HepG2 (cell line): ENCODE data around the gene PNLIPRP1. TPM values are rescaled to one million over a fixed set of nuclear protein-coding genes. Genes with fewer than 3 reads are reported as not detected.

Experiments used
- ATAC-seq: fragments of 200-7000 bp; cut with Tn5 transposase; 3 replicates; pipeline ENCODE4 v1.9.1; 2020; ENCODE audit warnings: mild to moderate bottlenecking, moderate library complexity
- BruUV-seq: library from RNA; stranded (reverse); fragments of 400-500 nt; replicated peaks from 2 replicates; lab custom pipeline; 2021; lab: Mats Ljungman, UMichigan
- CTCF ChIA-PET: fragments of 300-600 bp; formaldehyde crosslinking; extraction: SDS; loops from one replicate; lab custom pipeline; 2021; ENCODE audit warnings: low total read pairs, inconsistent platforms, low intra/inter-chr PET ratio; lab: Yijun Ruan, JAX
- POLR2A ChIA-PET: fragments of 350-600 bp; sonication (Branson Sonifier 250); formaldehyde crosslinking; loops from one replicate; lab custom pipeline; 2020; ENCODE audit warnings: antibody characterized with exemption, inconsistent platforms; lab: Yijun Ruan, JAX
- DNase-seq: peaks from one replicate; pipeline ENCODE4 v3.0.0-alpha.2; 2015; ENCODE audit warnings: low spot score
- FAIRE-seq: peaks from 3 replicates; lab custom pipeline; 2011; peaks lifted over from hg19 to GRCh38; lab: Jason Lieb, UNC
- H2AFZ ChIP-seq: one replicate; pipeline ENCODE4 v1.6.1; 2011; ENCODE audit warnings: low read length, inconsistent platforms
- H3K27ac ChIP-seq: fragments of 300-600 bp; 3 replicates; pipeline ENCODE4 v1.8.0; 2011; ENCODE audit warnings: mixed run types, mild to moderate bottlenecking, mixed read lengths, low read length, inconsistent platforms; ENCODE audit not compliant: insufficient read depth; ENCODE audit errors: extremely low read length
- H3K27me3 ChIP-seq, 2 experiments: fragments of 200-600 bp in 1 of 2; 2 replicates in 1 of 2; 3 replicates in 1 of 2; pipeline versions ENCODE4 v1.6.0 to v1.8.0; 2011; ENCODE audit warnings: low read length in 2 of 2, mild to moderate bottlenecking in 2 of 2, moderate library complexity in 2 of 2, inconsistent platforms in 1 of 2; ENCODE audit not compliant: insufficient read depth in 2 of 2, control insufficient read depth in 1 of 2
- H3K36me3 ChIP-seq, 2 experiments: fragments of 200-600 bp in 1 of 2; replicated peaks in 1 of 2; 2 replicates in 1 of 2; 3 replicates in 1 of 2; pipeline versions ENCODE4 v1.5.1 to v1.8.0; 2011; ENCODE audit warnings: low read length in 2 of 2, inconsistent platforms in 1 of 2; ENCODE audit not compliant: insufficient read depth in 2 of 2, control insufficient read depth in 1 of 2
- H3K4me1 ChIP-seq: 2 replicates; pipeline ENCODE4 v1.5.1; 2012; ENCODE audit warnings: low read length, inconsistent platforms; ENCODE audit not compliant: insufficient read depth
- H3K4me2 ChIP-seq: 2 replicates; pipeline ENCODE4 v1.6.0; 2011; ENCODE audit warnings: low read depth, low read length, inconsistent platforms
- H3K4me3 ChIP-seq, 3 experiments: fragments of 200-600 bp in 1 of 3; sonication (generic), shearing (Covaris generic) in 1 of 3; replicated peaks in 1 of 3; 2 replicates each; pipeline ENCODE4 v1.5.1; 2011 to 2016; ENCODE audit warnings: low read length in 3 of 3, inconsistent platforms in 2 of 3, low read depth in 2 of 3, mild to moderate bottlenecking in 2 of 3, control low read depth in 1 of 3, mixed read lengths in 1 of 3; ENCODE audit not compliant: insufficient read depth in 1 of 3
- H3K79me2 ChIP-seq: one replicate; pipeline ENCODE4 v1.6.1; 2011; ENCODE audit warnings: low read length, inconsistent platforms; ENCODE audit not compliant: insufficient read depth
- H3K9ac ChIP-seq: 2 replicates; pipeline ENCODE4 v1.6.0; 2011; ENCODE audit warnings: mild to moderate bottlenecking, low read depth, low read length, inconsistent platforms; ENCODE audit not compliant: insufficient read depth
- H3K9me3 ChIP-seq: 2 replicates; pipeline ENCODE4 v1.5.1; 2012; ENCODE audit warnings: mild to moderate bottlenecking, low read length
- H4K20me1 ChIP-seq: 2 replicates; pipeline ENCODE4 v1.6.0; 2011; ENCODE audit warnings: inconsistent platforms, mild to moderate bottlenecking, low read length, moderate library complexity; ENCODE audit not compliant: insufficient read depth
- CBFB ChIP-seq: sonication (generic); formaldehyde crosslinking; IDR thresholded peaks from 2 replicates; pipeline ENCODE4 v1.4.0; 2020; ENCODE audit warnings: missing genetic modification reagents
- DMAP1 ChIP-seq: IDR thresholded peaks from 2 replicates; pipeline ENCODE4 v1.6.1; 2016
- EHMT2 ChIP-seq: fragments of 200-600 bp; sonication (generic); IDR thresholded peaks from 2 replicates; pipeline ENCODE4 v1.7.0; 2017; ENCODE audit warnings: antibody characterized with exemption, low read depth, low read length, borderline replicate concordance
- GPBP1L1 ChIP-seq: sonication (generic); formaldehyde crosslinking; IDR thresholded peaks from 2 replicates; pipeline ENCODE4 v1.5.0; 2020; ENCODE audit warnings: mild to moderate bottlenecking, missing genetic modification reagents
- KDM5A ChIP-seq: fragments of 200-600 bp; sonication (generic); IDR thresholded peaks from 2 replicates; pipeline ENCODE4 v1.7.0; 2018; ENCODE audit warnings: antibody characterized with exemption, mild to moderate bottlenecking, low read length, borderline replicate concordance
- KDM5B ChIP-seq: sonication (generic); formaldehyde crosslinking; IDR thresholded peaks from 2 replicates; pipeline ENCODE4 v1.4.0; 2020; ENCODE audit warnings: missing genetic modification reagents, mild to moderate bottlenecking, borderline replicate concordance
- MTA3 ChIP-seq: sonication (generic); formaldehyde crosslinking; IDR thresholded peaks from 2 replicates; pipeline ENCODE4 v1.4.0; 2020; ENCODE audit warnings: missing genetic modification reagents
- POGK ChIP-seq: sonication (generic); formaldehyde crosslinking; conservative IDR thresholded peaks from 2 replicates; pipeline ENCODE4 v1.8.0; 2022; ENCODE audit warnings: mild to moderate bottlenecking, moderate library complexity, missing genetic modification reagents
- TCF12 ChIP-seq, 2 experiments: fragments of 450-650 bp in 1 of 2; sonication (generic) in 1 of 2; formaldehyde crosslinking in 1 of 2; IDR thresholded peaks; 2 replicates each; pipeline versions ENCODE4 v1.6.1 to v1.8.0; 2017 to 2022; ENCODE audit warnings: antibody characterized with exemption in 1 of 2, mild to moderate bottlenecking in 1 of 2, missing genetic modification reagents in 1 of 2, moderate library complexity in 1 of 2
- TFAP4 ChIP-seq: sonication (generic); IDR thresholded peaks from 2 replicates; pipeline ENCODE4 v1.6.1; 2016; ENCODE audit warnings: low read depth, borderline replicate concordance
- ZBTB3 ChIP-seq: sonication (generic); formaldehyde crosslinking; IDR thresholded peaks from 2 replicates; pipeline ENCODE4 v1.4.0; 2020; ENCODE audit warnings: low read depth, mild to moderate bottlenecking, moderate library complexity, missing genetic modification reagents, borderline replicate concordance
- ZKSCAN8 ChIP-seq: IDR thresholded peaks from 2 replicates; pipeline ENCODE4 v1.6.1; 2016; ENCODE audit warnings: borderline replicate concordance, missing genetic modification reagents, missing compliant biosample characterization
- ZNF136 ChIP-seq: sonication (generic); formaldehyde crosslinking; IDR thresholded peaks from 2 replicates; pipeline ENCODE4 v1.8.1; 2022; ENCODE audit warnings: low read depth, mild to moderate bottlenecking, moderate library complexity, missing genetic modification reagents
- ZNF24 ChIP-seq: fragments of 450-650 bp; IDR thresholded peaks from 2 replicates; pipeline ENCODE4 v1.6.1; 2017; ENCODE audit warnings: antibody characterized with exemption, mild to moderate bottlenecking
- ZNF724P ChIP-seq: sonication (generic); formaldehyde crosslinking; IDR thresholded peaks from 2 replicates; pipeline ENCODE4 v1.8.0; 2022; ENCODE audit warnings: missing genetic modification reagents, borderline replicate concordance
- ZSCAN9 ChIP-seq: IDR thresholded peaks from 2 replicates; pipeline ENCODE4 v1.6.1; 2016; ENCODE audit warnings: borderline replicate concordance
- WGBS: methylation state at CpG from one replicate; pipeline ENCODE4 v1.1.6; 2017; ENCODE audit warnings: low lambda C conversion rate; 5-methylcytosine and 5-hydroxymethylcytosine counted together
- in situ Hi-C: cut with HindIII; loops from 2 replicates; pipeline ENCODE4 v1.10.0; 2017; ENCODE audit warnings: low pct_unique_long_range_greater_than_20kb; ENCODE audit not compliant: extremely low pct_ligation_motif_present
- intact Hi-C: fragments of 100-400 bp; cut with micrococcal nuclease; formaldehyde crosslinking; loops from one replicate; pipeline ENCODE4 v1.10.0; 2022; ENCODE audit not compliant: unreplicated experiment
- polyA plus RNA-seq, 8 experiments: library from polyadenylated mRNA; depleted of rRNA in 3 of 8; stranded (reverse) in 7 of 8; unstranded in 1 of 8; fragments of >200 nt; fragmentation: Illumina TruSeq in 4 of 8; extraction: Trizol in 4 of 8; gene quantifications; 2 replicates each; pipeline versions ENCODE4 v1.2.1 to v1.2.3, GENCODE V29; 2011 to 2016; ENCODE audit warnings: low read depth in 4 of 8, missing spikeins in 1 of 8, mixed read lengths in 1 of 8; ENCODE audit not compliant: insufficient read depth in 1 of 8
- total RNA-seq, 5 experiments: library from RNA; depleted of rRNA; stranded (reverse); fragments of >200 nt; fragmentation: Illumina TruSeq; extraction: Trizol; gene quantifications; 2 replicates each; pipeline ENCODE4 v1.2.3, GENCODE V29; 2016; ENCODE audit warnings: low read depth in 1 of 5

Gene PNLIPRP1
- total and polyA plus RNA-seq, 2 of the 13 experiments (the other 11 are each of a cell fraction or from before 2014, with no cell fraction given) = not detected

GRCh38 chr10:116574797-116575196 is 16.0 kb upstream of the PNLIPRP1 start:
- no peaks in the 10 kb centered on the region for H4K20me1 ChIP-seq
- intact Hi-C loops (no loop called here), in situ Hi-C loops (no loop called here)
- no peaks in the 10 kb centered on the region for H3K36me3 ChIP-seq
- H3K9ac ChIP-seq = no peak overlapping the region
- H3K4me2 ChIP-seq = no peak overlapping the region
- no peaks in the 10 kb centered on the region for H3K4me1 ChIP-seq
- TF ChIP-seq ZKSCAN8 (CRISPR knock-in tag) = no peak
- no peak for TF ChIP-seq MTA3 (CRISPR knock-in tag)
- TF ChIP-seq ZNF136 (CRISPR knock-in tag) = no peak
- no peak for TF ChIP-seq ZBTB3 (CRISPR knock-in tag)
- TF ChIP-seq EHMT2 = no peak
- no peak for TF ChIP-seq ZSCAN9
- no peak for TF ChIP-seq CBFB (CRISPR knock-in tag)
- TF ChIP-seq TFAP4 = no peak
- TF ChIP-seq DMAP1 = no peak
- no peak for TF ChIP-seq KDM5A
- TF ChIP-seq KDM5B (CRISPR knock-in tag) = no peak
- TF ChIP-seq ZNF24 = no peak
- TF ChIP-seq TCF12 (IDR thresholded peaks at IDR 0.05) = no peak
- TF ChIP-seq TCF12 (CRISPR knock-in tag; IDR thresholded peaks at IDR 0.05) = no peak
- no peak for TF ChIP-seq POGK
- no peak for TF ChIP-seq ZNF724P (CRISPR knock-in tag)
- TF ChIP-seq GPBP1L1 = no peak
- H2AFZ ChIP-seq = no peak overlapping the region
- FAIRE-seq (no peak), ATAC-seq (no peak), DNase-seq (no peak)
- CTCF ChIA-PET = no interaction called here
- no peak overlapping the region for H3K4me3 ChIP-seq
- H3K27me3 ChIP-seq = no peaks in the 10 kb centered on the region
- H3K79me2 ChIP-seq = no peaks in the 10 kb centered on the region
- POLR2A ChIA-PET = no interaction called here
- no peaks in the 10 kb centered on the region for H3K9me3 ChIP-seq
- BruUV-seq = no TSS peak
- WGBS = 0% methylated on average over 3 of the region's 3 CpGs
- H3K27ac ChIP-seq = no peak overlapping the region
